CD4-positive, alpha-beta T cell treated with Interleukin-15 for 1 hour (primary cell): ENCODE measurements around the gene GAL3ST1.

Experiments used
- DNase-seq: peaks from one replicate; pipeline ENCODE4 v3.0.0-alpha.2; 2020

The GAL3ST1 gene

GRCh38 chr22:30523646-30524489, 50.6 kb downstream of the GAL3ST1 start:
- DNase-seq, result no peak

- no peak for DNase-seq
Measured at GRCh38 chr22:30521368-30522156, 52.9 kb downstream of the GAL3ST1 start.

GRCh38 chr22:30519842-30520425, 54.5 kb downstream of the GAL3ST1 start:
- no peak for DNase-seq

- no peak for DNase-seq
Measured at GRCh38 chr22:30516731-30517130, 57.7 kb downstream of the GAL3ST1 start.

- no peak for DNase-seq
Measured at GRCh38 chr22:30516273-30516672, 58.2 kb downstream of the GAL3ST1 start.

GRCh38 chr22:30514252-30514651, 60.2 kb downstream of the GAL3ST1 start:
- DNase-seq, result no peak

- no peak for DNase-seq
Measured at GRCh38 chr22:30513462-30513861, 61.0 kb downstream of the GAL3ST1 start.

GRCh38 chr22:30511911-30512310, 62.6 kb downstream of the GAL3ST1 start:
- no peak for DNase-seq

GRCh38 chr22:30511109-30511508, 63.4 kb downstream of the GAL3ST1 start:
- no peak for DNase-seq

- no peak for DNase-seq
Measured at GRCh38 chr22:30508216-30508615, 66.2 kb downstream of the GAL3ST1 start.

GRCh38 chr22:30507670-30508069, 66.8 kb downstream of the GAL3ST1 start:
- no peak for DNase-seq

GRCh38 chr22:30506507-30506968, 67.9 kb downstream of the GAL3ST1 start:
- DNase-seq, result no peak
